CD14-positive monocyte (primary cell): ENCODE results near the gene PLXNA4. TPM values are rescaled to one million over a fixed set of nuclear protein-coding genes. Genes with fewer than 3 reads are reported as not detected.

ENCODE experiments used
- DNase-seq, 3 donors: peaks; one replicate each; pipeline ENCODE4 v3.0.0-alpha.2; 2011 to 2022
- H2AFZ ChIP-seq: 2 replicates; pipeline ENCODE4 v1.6.0; 2012; ENCODE audit warnings: mild to moderate bottlenecking, low read depth, low read length, inconsistent platforms; ENCODE audit not compliant: insufficient read depth, poor library complexity, severe bottlenecking
- H3K27ac ChIP-seq, 2 donors: 1 replicate in 1 of 2; 2 replicates in 1 of 2; pipeline ENCODE4 v1.5.1; 2012 to 2013; ENCODE audit warnings: low read length in 2 of 2, control low read depth in 1 of 2, inconsistent platforms in 1 of 2, low read depth in 1 of 2, mild to moderate bottlenecking in 1 of 2
- H3K27me3 ChIP-seq, 2 donors: one replicate each; pipeline versions ENCODE4 v1.6.0 to v1.6.1; 2011 to 2013; ENCODE audit warnings: low read length in 2 of 2; ENCODE audit not compliant: control insufficient read depth in 2 of 2, insufficient read depth in 2 of 2
- H3K36me3 ChIP-seq, 2 donors: replicated peaks in 1 of 2; 1 replicate in 1 of 2; 2 replicates in 1 of 2; pipeline versions ENCODE4 v1.5.1 to v1.6.1; 2012 to 2013; ENCODE audit warnings: low read length in 2 of 2, control low read depth in 1 of 2, inconsistent platforms in 1 of 2, mild to moderate bottlenecking in 1 of 2; ENCODE audit not compliant: insufficient read depth in 2 of 2, control insufficient read depth in 1 of 2
- H3K4me1 ChIP-seq, 2 donors: 1 replicate in 1 of 2; 2 replicates in 1 of 2; pipeline versions ENCODE4 v1.5.1 to v1.6.1; 2012 to 2013; ENCODE audit warnings: low read length in 2 of 2, control low read depth in 1 of 2, inconsistent platforms in 1 of 2, mild to moderate bottlenecking in 1 of 2, moderate library complexity in 1 of 2; ENCODE audit not compliant: insufficient read depth in 2 of 2, control insufficient read depth in 1 of 2
- H3K4me2 ChIP-seq: replicated peaks from 2 replicates; pipeline ENCODE3; 2012; ENCODE audit warnings: low read length, moderate library complexity, mild to moderate bottlenecking; ENCODE audit not compliant: poor library complexity, severe bottlenecking; ENCODE audit errors: extremely low read depth
- H3K4me3 ChIP-seq, 3 experiments: fragments of 200-600 bp in 1 of 3; sonication (generic) in 1 of 3; replicated peaks in 1 of 3; 1 replicate in 2 of 3; 2 replicates in 1 of 3; pipeline ENCODE4 v1.5.1; 2011 to 2013; ENCODE audit warnings: low read length in 3 of 3, mild to moderate bottlenecking in 3 of 3, control low read depth in 2 of 3, low read depth in 2 of 3, inconsistent platforms in 1 of 3, moderate library complexity in 1 of 3
- H3K79me2 ChIP-seq: 2 replicates; pipeline ENCODE4 v1.6.0; 2012; ENCODE audit warnings: mild to moderate bottlenecking, control low read depth, inconsistent platforms, low read length, moderate library complexity; ENCODE audit not compliant: insufficient read depth
- H3K9ac ChIP-seq: 2 replicates; pipeline ENCODE4 v1.6.0; 2017; ENCODE audit warnings: low read length, mild to moderate bottlenecking; ENCODE audit not compliant: insufficient read depth, poor library complexity, severe bottlenecking
- H3K9me3 ChIP-seq, 2 donors: replicated peaks in 1 of 2; 1 replicate in 1 of 2; 2 replicates in 1 of 2; pipeline versions ENCODE4 v1.5.1 to v1.6.1; 2012 to 2013; ENCODE audit warnings: low read length in 2 of 2, control low read depth in 1 of 2; ENCODE audit not compliant: control insufficient read depth in 1 of 2, insufficient read depth in 1 of 2
- H4K20me1 ChIP-seq: 2 replicates; pipeline ENCODE4 v1.6.0; 2012; ENCODE audit warnings: mild to moderate bottlenecking, low read length, control low read depth, moderate library complexity; ENCODE audit not compliant: insufficient read depth
- H3K27ac Mint-ChIP-seq, 7 donors: one replicate each; pipeline ENCODE4 v1.8.0; 2020; ENCODE audit warnings: mild to moderate bottlenecking in 7 of 7, mixed read lengths in 7 of 7, moderate library complexity in 6 of 7, inconsistent platforms in 2 of 7
- H3K27me3 Mint-ChIP-seq, 3 donors: one replicate each; pipeline ENCODE4 v1.8.0; 2021 to 2022; ENCODE audit warnings: low read depth in 3 of 3, mild to moderate bottlenecking in 3 of 3, mixed read lengths in 3 of 3, moderate library complexity in 3 of 3, inconsistent platforms in 1 of 3
- H3K36me3 Mint-ChIP-seq, 2 donors: one replicate each; pipeline ENCODE4 v1.8.0; 2020; ENCODE audit warnings: mixed read lengths in 2 of 2, inconsistent platforms in 1 of 2, mild to moderate bottlenecking in 1 of 2
- H3K4me1 Mint-ChIP-seq: one replicate; pipeline ENCODE4 v1.8.0; 2020; ENCODE audit warnings: mild to moderate bottlenecking, mixed read lengths
- H3K4me3 Mint-ChIP-seq, 2 donors: one replicate each; pipeline ENCODE4 v1.8.0; 2020; ENCODE audit warnings: mild to moderate bottlenecking in 2 of 2, mixed read lengths in 2 of 2, moderate library complexity in 1 of 2
- H3K9me3 Mint-ChIP-seq, 7 donors: one replicate each; pipeline ENCODE4 v1.8.0; 2020 to 2022; ENCODE audit warnings: mixed read lengths in 7 of 7, mild to moderate bottlenecking in 6 of 7, moderate library complexity in 6 of 7, inconsistent platforms in 2 of 7
- CTCF ChIP-seq: fragments of 200-600 bp; IDR thresholded peaks from one replicate; pipeline ENCODE4 v1.8.0; 2022; ENCODE audit warnings: antibody characterized with exemption, mild to moderate bottlenecking
- WGBS: methylation state at CpG from one replicate; pipeline ENCODE4 v1.1.5; 2013; ENCODE audit warnings: missing lambda C conversion rate; ENCODE audit not compliant: insufficient coverage; 5-methylcytosine and 5-hydroxymethylcytosine counted together
- intact Hi-C, 2 donors: fragments of 100-400 bp; cut with micrococcal nuclease; formaldehyde crosslinking; loops; one replicate each; pipeline versions ENCODE4 v1.15.0 to v1.15.1; 2023
- polyA plus RNA-seq, 3 donors: library from polyadenylated mRNA; depleted of rRNA in 1 of 3; unstranded in 2 of 3; stranded (reverse) in 1 of 3; fragments of 300-500 nt in 2 of 3; fragments of >200 nt in 1 of 3; fragmentation: Illumina TruSeq in 2 of 3; gene quantifications; 1 replicate in 2 of 3; 2 replicates in 1 of 3; pipeline ENCODE4 v1.2.3, GENCODE V29; 2012 to 2021

The PLXNA4 gene
- polyA plus RNA-seq, 3 donors: not detected

- Histone ChIP-seq H3K4me1 (no peaks in the 10 kb centered on the region), H4K20me1 (no peaks in the 10 kb centered on the region), H3K36me3 (no peaks in the 10 kb centered on the region), H3K4me3 (no peak overlapping the region), H3K27ac (no peak overlapping the region), H3K4me2 (no peak overlapping the region), H3K79me2 (no peaks in the 10 kb centered on the region), H3K9ac (no peak overlapping the region), H2AFZ (no peak overlapping the region), H3K27me3 (no peaks in the 10 kb centered on the region), H3K9me3 (no peaks in the 10 kb centered on the region)
- peaks cover 0 to 24% (median 5%) of the 10 kb centered on the region in 7 donors for H3K9me3 Mint-ChIP-seq
- peaks cover 3 to 9% (median 4%) of the 10 kb centered on the region in 3 donors for H3K27me3 Mint-ChIP-seq
- H3K4me1 Mint-ChIP-seq: no peaks in the 10 kb centered on the region
- no peaks in the 10 kb centered on the region for H3K36me3 Mint-ChIP-seq
- H3K27ac Mint-ChIP-seq: no peak overlapping the region
- DNase-seq: no peak
- intact Hi-C loops: no loop called here
- no CpG with 5 or more reads among the region's 3 CpGs for WGBS
- TF ChIP-seq CTCF: no peak
- H3K4me3 Mint-ChIP-seq: no peak overlapping the region
These were observed 465.6 kb downstream of the PLXNA4 start for GRCh38 chr7:132110692-132111091.

GRCh38 chr7:132109769-132110168 is 466.5 kb downstream of the PLXNA4 start:
- H3K9me3 ChIP-seq: no peaks in the 10 kb centered on the region
- H3K4me3 Mint-ChIP-seq: no peak overlapping the region
- H3K4me1 Mint-ChIP-seq: no peaks in the 10 kb centered on the region
- H3K4me2 ChIP-seq: no peak overlapping the region
- H3K36me3 Mint-ChIP-seq: no peaks in the 10 kb centered on the region
- no peak for TF ChIP-seq CTCF
- peaks cover 3 to 9% (median 4%) of the 10 kb centered on the region in 3 donors for H3K27me3 Mint-ChIP-seq
- intact Hi-C loops: no loop called here
- no peak for DNase-seq
- no peaks in the 10 kb centered on the region for H3K79me2 ChIP-seq
- peaks cover 0 to 22% (median 6%) of the 10 kb centered on the region in 7 donors for H3K9me3 Mint-ChIP-seq
- no peak overlapping the region for H3K27ac Mint-ChIP-seq
- H3K36me3 ChIP-seq: no peaks in the 10 kb centered on the region
- H3K4me1 ChIP-seq: no peaks in the 10 kb centered on the region
- H4K20me1 ChIP-seq: no peaks in the 10 kb centered on the region
- WGBS: no CpG with 5 or more reads among the region's 1 CpG
- H3K27me3 ChIP-seq: no peaks in the 10 kb centered on the region
- H3K27ac ChIP-seq: no peak overlapping the region
- no peak overlapping the region for H3K4me3 ChIP-seq
- H2AFZ ChIP-seq: no peak overlapping the region
- no peak overlapping the region for H3K9ac ChIP-seq
